Esophagus (tissue), 2 donors: ENCODE measurements around the gene CSRP1. TPM values are rescaled to one million over a fixed set of nuclear protein-coding genes. Genes with fewer than 3 reads are reported as not detected.
A peak's percentile ranks its signal among the peaks of the same experiment; 100 is the strongest.
"Not testable (repeated sequence)": the region's sequence is repeated elsewhere in the genome, so short reads cannot be mapped to it uniquely, and the experiment has no call there.

Experiments used
- H3K27ac ChIP-seq, 2 donors: one replicate each; pipeline ENCODE4 v1.5.1; 2013; ENCODE audit warnings: low read depth in 2 of 2, mild to moderate bottlenecking in 2 of 2, inconsistent platforms in 1 of 2, low read length in 1 of 2, moderate library complexity in 1 of 2
- H3K27me3 ChIP-seq, 2 donors: one replicate each; pipeline ENCODE4 v1.6.1; 2013; ENCODE audit warnings: low read length in 2 of 2, control low read depth in 1 of 2, mild to moderate bottlenecking in 1 of 2; ENCODE audit not compliant: insufficient read depth in 2 of 2, control insufficient read depth in 1 of 2
- H3K36me3 ChIP-seq, 2 donors: one replicate each; pipeline ENCODE4 v1.6.1; 2013; ENCODE audit warnings: low read length in 1 of 2; ENCODE audit not compliant: control insufficient read depth in 2 of 2, insufficient read depth in 2 of 2
- H3K4me1 ChIP-seq, 2 donors: one replicate each; pipeline ENCODE4 v1.6.1; 2013; ENCODE audit warnings: low read length in 1 of 2; ENCODE audit not compliant: control insufficient read depth in 2 of 2, insufficient read depth in 2 of 2
- H3K4me3 ChIP-seq, 2 donors: one replicate each; pipeline ENCODE4 v1.5.1; 2013; ENCODE audit warnings: low read length in 2 of 2, mild to moderate bottlenecking in 2 of 2, low read depth in 1 of 2, moderate library complexity in 1 of 2
- H3K9me3 ChIP-seq, 2 donors: one replicate each; pipeline ENCODE4 v1.6.1; 2013; ENCODE audit warnings: mild to moderate bottlenecking in 2 of 2, low read depth in 1 of 2, low read length in 1 of 2, moderate library complexity in 1 of 2; ENCODE audit not compliant: control insufficient read depth in 2 of 2, insufficient read depth in 1 of 2
- WGBS, 2 donors: extraction: QIAGEN DNeasy Blood & Tissue Kit; methylation state at CpG; one replicate each; pipeline ENCODE4 v1.1.7; 2013; 5-methylcytosine and 5-hydroxymethylcytosine counted together
- polyA plus RNA-seq, 2 donors: library from polyadenylated mRNA; stranded (reverse); fragments of 200-250 nt; gene quantifications; one replicate each; pipeline ENCODE4 v1.2.3, GENCODE V29; 2013
- donor health status: healthy with polysubstance abuse.
- donor health status: Bipolar disorder and iron deficiency.

Gene CSRP1
- polyA plus RNA-seq, 2 donors: 174 to 333 TPM

DNA sequence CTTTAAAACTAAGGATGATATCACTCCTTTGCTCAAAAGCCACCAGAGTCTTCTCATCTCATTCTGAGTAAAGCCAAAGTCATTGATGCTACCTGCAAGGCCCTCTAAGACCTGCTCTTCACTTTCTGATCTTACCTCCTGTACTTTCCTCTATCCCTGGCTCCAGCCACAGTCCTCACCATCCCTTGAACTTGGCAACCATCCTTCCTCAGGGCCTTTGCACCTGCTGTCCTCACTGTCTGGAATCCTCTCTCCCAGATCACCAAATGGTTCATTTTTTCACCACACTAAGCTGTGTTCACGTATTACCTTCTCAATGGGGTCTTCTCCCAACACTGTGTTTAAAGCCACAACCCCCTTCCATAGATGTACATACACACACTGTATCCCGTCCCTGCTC lies 33.6 kb downstream of the CSRP1 start:
- no peaks in the 10 kb centered on the region for H3K9me3 ChIP-seq
- H3K27me3 ChIP-seq: no peaks in the 10 kb centered on the region
- H3K4me1 ChIP-seq: peaks cover 2 to 16% of the 10 kb centered on the region in 2 donors
- H3K36me3 ChIP-seq: no peaks in the 10 kb centered on the region
- 92 to 94% methylated on average over 2 of the region's 2 CpGs for WGBS, 2 donors
- no peak overlapping the region for H3K27ac ChIP-seq
- H3K4me3 ChIP-seq: no peak overlapping the region

DNA sequence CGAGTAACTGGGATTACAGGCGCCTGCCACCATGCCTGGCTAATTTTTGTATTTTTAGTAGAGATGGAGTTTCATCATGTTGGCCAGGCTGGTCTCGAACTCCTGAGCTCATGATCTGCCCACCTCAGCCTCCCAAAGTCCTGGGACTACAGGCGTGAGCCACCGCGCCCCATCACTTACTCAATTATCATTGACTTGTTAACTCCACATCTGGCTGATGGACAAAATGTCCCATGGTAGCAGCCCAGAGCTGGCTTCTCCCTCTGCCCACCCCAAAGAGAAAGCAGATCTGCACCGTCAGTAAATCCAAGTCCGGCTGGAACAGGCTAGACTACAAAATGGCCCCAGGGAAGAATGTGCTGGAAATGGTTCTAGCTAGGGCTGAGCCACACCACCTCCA lies 34.6 kb downstream of the CSRP1 start:
- H3K4me3 ChIP-seq, H3K27me3 ChIP-seq, H3K9me3 ChIP-seq, H3K36me3 ChIP-seq: not testable (repeated sequence)
- Histone ChIP-seq H3K4me1 (peaks cover 2 to 16% of the 10 kb centered on the region in 2 donors), H3K27ac (peak overlapping the region in 1 of 2 donors; percentile 46)
- 81 to 88% methylated on average over 8 of the region's 8 CpGs for WGBS, 2 donors

DNA sequence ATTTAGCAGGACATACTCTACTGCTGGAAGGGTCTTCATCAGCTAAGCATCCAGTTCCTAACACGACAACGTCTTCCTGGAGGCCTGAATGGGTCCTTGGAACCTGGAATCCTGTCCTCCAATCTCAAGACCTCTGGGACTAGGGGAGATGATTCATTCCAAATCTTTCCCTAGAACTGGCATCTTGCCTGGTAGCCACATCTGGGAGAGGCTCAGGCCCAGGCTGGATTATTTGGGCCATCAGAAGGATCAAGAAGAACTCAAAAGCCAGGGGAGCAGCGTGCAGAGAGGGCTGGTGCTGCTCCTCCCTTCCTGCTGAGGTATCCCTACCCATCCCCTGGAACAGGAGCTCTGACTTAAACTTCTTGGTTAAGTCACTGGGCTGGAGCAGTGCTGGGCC lies 35.2 kb downstream of the CSRP1 start:
- Histone ChIP-seq H3K9me3 (no peaks in the 10 kb centered on the region), H3K4me1 (peaks cover 3 to 19% of the 10 kb centered on the region in 2 donors), H3K27ac (peak overlapping the region; percentile 13 to 36), H3K36me3 (no peaks in the 10 kb centered on the region), H3K4me3 (no peak overlapping the region), H3K27me3 (no peaks in the 10 kb centered on the region)
- WGBS, 2 donors: 61 to 70% methylated on average over 3 of the region's 3 CpGs

DNA sequence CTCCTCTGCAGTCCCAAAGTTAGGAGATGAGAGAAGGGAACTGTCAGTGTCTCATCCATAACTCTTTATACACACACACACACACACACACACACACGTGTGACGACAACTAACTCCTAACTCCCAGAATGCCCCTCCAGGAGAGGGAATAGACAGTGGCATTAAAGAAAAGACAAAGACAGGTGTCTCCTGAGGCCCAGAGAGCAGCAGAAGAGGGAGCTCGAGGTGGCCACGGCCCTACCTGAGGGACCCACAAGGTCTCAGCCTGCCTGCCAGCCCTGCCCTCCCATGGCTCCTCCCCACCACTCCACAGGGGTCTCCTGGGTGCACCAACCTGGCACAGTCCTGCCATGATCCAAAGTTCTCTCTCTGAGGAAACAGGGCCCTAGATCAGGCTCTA lies 36.3 kb downstream of the CSRP1 start:
- Histone ChIP-seq H3K9me3 (no peaks in the 10 kb centered on the region), H3K27me3 (no peaks in the 10 kb centered on the region), H3K4me1 (peaks cover 5 to 23% of the 10 kb centered on the region in 2 donors), H3K27ac (peak overlapping the region in 1 of 2 donors; percentile 35), H3K4me3 (no peak overlapping the region), H3K36me3 (peaks cover 0 to 5% of the 10 kb centered on the region in 2 donors)
- WGBS, 2 donors: 51 to 61% methylated on average over 4 of the region's 4 CpGs

DNA sequence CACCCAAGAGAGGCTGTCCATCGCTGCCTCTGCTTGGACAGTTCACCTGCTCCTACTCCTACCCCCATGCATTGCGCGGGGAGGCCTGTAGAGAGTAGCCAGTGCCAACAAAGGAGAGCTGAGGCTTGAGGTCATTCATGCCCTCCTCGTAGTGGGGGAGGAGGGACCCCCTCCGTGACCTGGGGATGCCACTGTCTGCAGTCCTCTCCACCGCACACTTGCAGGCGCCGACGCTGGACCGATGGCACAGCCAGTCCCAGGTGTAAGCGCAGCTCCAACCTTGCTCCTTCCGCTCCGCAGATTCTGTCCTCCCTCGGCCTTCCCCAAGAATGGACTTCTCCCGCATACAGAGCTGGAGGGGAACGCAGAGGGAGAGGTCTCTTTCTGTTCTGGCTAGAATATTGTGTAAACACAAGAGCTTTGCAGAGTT lies 37.3 kb downstream of the CSRP1 start:
- peak overlapping the region; percentile 92 to 96 for H3K27ac ChIP-seq
- 43 to 47% methylated on average over 16 of the region's 16 CpGs for WGBS, 2 donors
- H3K36me3 ChIP-seq: peaks cover 0 to 11% of the 10 kb centered on the region in 2 donors
- no peaks in the 10 kb centered on the region for H3K27me3 ChIP-seq
- peaks cover 3 to 23% of the 10 kb centered on the region in 2 donors for H3K4me1 ChIP-seq
- H3K4me3 ChIP-seq: peak overlapping the region; percentile 86 to 96
- no peaks in the 10 kb centered on the region for H3K9me3 ChIP-seq

DNA sequence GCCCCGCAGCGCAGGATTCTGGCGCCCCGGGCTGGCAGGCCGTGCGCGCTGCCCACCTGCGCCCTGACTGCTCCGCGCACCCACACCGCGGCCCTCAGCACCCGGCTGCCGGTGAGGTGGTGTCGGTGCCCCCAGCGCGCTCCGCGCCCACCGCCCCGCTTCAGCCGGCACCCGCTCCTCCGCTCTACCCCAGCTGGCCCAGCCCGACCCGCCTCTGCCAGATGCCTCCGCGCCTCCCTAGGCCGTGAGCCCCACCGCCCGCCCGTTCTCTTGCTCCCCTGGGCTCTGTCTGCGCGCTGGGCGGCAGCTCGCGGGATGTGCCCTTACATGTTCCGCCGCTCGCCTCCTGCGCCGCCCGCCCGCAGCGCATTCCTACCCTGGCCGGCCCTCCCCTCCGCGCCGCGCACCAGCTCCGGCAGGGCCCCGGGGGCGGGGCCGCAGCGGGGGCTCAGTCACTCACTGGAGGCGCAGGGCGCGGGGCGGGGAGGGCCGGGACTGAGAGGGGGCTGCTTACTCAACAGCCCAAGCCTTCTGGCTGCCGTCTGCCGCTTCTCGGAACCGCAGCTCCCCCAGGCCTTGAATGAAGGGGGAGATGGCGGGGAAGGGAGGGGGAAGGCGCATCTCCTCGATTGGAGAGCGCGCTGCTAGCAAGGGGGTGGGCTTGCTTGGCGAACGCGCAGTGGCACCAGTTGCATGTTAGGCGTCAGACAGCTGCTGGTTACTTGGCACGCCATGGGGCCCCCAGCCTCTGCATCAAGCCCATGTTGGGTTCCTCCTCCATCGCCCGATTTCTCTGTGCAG lies 37.9 kb downstream of the CSRP1 start, which contains the start of gene PHLDA3:
PHLDA3 (minus strand) TSS at position 345 of the 801 bp plus-strand sequence. CDS start 402 bp downstream, outside the sequence.
- Histone ChIP-seq H3K27ac (peak within 1 kb of the TSS; percentile 92 to 96), H3K9me3 (no peaks in the 10 kb centered on the region), H3K4me3 (peak within 1 kb of the TSS; percentile 86 to 96), H3K36me3 (peaks cover 0 to 15% of the 10 kb centered on the region in 2 donors), H3K27me3 (no peaks in the 10 kb centered on the region), H3K4me1 (peaks cover 3 to 25% of the 10 kb centered on the region in 2 donors)
- whole genome bisulfite sequencing, 2 donors: 1% methylated on average over 56 to 76 of the region's 76 CpGs

DNA sequence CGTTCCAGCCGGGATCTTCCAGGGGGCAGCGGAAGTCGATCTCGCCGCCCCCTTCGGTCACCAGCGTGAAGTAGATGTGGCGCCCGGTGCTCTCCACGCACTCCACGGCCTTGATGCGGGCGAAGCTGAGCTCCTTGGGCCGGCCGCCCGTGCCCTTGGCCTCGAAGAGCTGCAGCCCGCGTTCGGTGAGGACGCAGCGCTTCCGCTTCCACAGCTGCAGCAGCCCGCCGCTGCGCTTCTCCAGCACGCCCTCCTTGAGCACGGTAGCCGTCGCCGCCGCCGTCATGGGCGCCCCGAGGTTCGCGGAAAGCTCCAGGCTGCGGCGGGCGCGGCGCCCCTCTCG lies 38.5 kb downstream of the CSRP1 start:
- Histone ChIP-seq H3K9me3 (no peaks in the 10 kb centered on the region), H3K27ac (peak overlapping the region; percentile 92 to 96), H3K36me3 (peaks cover 0 to 15% of the 10 kb centered on the region in 2 donors), H3K27me3 (no peaks in the 10 kb centered on the region), H3K4me1 (peaks cover 3 to 25% of the 10 kb centered on the region in 2 donors), H3K4me3 (peak overlapping the region; percentile 86 to 96)
- 1 to 2% methylated on average over 34 to 44 of the region's 44 CpGs for WGBS, 2 donors

DNA sequence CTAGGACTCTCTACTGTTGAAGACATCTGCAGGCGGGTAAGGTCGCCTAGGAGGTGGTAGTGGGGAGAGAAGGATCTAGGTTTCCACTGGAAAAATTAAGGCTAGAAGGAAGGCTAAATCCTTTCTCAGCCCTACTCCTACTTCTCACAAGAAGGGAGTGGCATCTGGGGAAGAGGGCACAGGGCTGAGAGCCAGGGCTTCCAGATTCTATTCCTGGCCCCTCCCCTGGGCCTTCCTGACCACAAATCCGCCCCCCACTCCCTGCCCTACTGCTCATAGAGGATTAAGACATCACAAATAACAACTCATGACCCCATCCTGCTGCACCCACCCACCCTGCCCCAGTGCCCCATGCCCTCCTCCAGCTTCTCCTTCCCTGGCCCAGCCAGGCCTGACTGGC lies 40.4 kb downstream of the CSRP1 start:
- Histone ChIP-seq H3K27ac (peak overlapping the region; percentile 92 to 93), H3K4me1 (peaks cover 7 to 35% of the 10 kb centered on the region in 2 donors), H3K9me3 (no peaks in the 10 kb centered on the region), H3K27me3 (no peaks in the 10 kb centered on the region), H3K4me3 (peak overlapping the region; percentile 86 to 96), H3K36me3 (peaks cover 0 to 15% of the 10 kb centered on the region in 2 donors)
- WGBS, 2 donors: 37 to 78% methylated on average over 3 of the region's 3 CpGs

DNA sequence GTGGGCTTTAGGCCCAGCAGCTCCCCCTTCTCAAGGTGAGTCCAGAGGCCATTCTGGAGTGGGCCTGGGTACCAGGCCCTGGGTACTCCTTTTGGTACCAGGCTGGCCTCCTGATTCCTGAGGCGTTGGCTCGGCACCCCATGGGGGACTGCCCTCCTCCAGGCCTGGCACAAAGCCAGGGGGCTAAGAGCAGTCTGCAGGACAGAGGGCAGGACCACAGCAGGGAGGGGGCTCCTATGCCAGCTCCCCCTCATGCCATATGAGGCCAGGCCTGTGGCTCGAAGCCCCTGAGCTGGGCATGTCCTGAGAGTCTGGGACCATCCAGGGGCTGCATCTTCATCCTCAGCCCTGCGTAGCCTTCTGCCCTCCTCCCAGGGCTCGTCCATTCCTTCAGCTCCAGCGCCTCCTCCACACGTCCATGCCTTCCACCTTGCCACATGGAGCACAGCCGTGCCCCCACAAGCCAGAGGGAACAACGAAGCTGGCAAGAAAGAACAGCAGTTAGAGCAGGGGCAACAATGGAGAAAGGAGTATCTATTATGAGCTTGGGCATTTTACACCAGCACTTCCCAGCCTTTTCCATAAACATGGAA lies 41.1 kb downstream of the CSRP1 start:
- 57 to 66% methylated on average over 9 of the region's 9 CpGs for WGBS, 2 donors
- Histone ChIP-seq H3K27ac (peak overlapping the region; percentile 92 to 93), H3K4me3 (peak overlapping the region; percentile 86 to 96), H3K36me3 (peaks cover 0 to 15% of the 10 kb centered on the region in 2 donors), H3K9me3 (no peaks in the 10 kb centered on the region), H3K4me1 (peaks cover 7 to 38% of the 10 kb centered on the region in 2 donors), H3K27me3 (no peaks in the 10 kb centered on the region)
